Ovary (tissue), 3 donors: Measurements from ENCODE around the gene SLAIN2.

Source experiments
- POLR2A ChIP-seq: fragments of 450-650 bp; IDR thresholded peaks from one replicate; pipeline ENCODE4 v1.6.1; 2017; ENCODE audit warnings: antibody characterized with exemption, mild to moderate bottlenecking, moderate library complexity
- TF ChIP-seq, protein P1 (sequence below), 3 donors: fragments of 450-650 bp in 2 of 3; fragments of 200-600 bp in 1 of 3; IDR thresholded peaks; one replicate each; pipeline versions ENCODE4 v1.5.1 to v1.8.0; 2016 to 2022; ENCODE audit warnings: antibody characterized with exemption in 3 of 3, mild to moderate bottlenecking in 1 of 3
- donor health status: DM: no; HTN: no; CAD: no.

DNA sequence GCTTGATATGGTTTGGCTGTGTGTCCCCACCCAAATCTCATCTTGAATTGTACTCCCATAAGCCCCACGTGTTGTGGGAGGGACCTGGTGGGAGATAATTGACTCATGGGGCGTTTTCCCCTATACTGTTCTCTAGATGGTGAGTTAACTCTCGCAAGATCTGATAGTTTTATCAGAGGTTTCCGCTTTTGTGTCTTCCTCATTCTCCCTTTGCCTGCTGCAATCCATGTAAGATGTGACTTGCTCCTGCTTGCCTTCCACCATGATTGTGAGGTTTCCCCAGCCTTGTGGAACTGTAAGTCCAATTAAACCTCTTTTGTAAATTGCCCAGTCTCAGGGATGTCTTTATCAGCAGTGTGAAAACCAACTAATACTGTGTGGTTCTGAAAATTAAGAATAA, 11.5 kb downstream of the SLAIN2 start:
- TF ChIP-seq, protein P1, sequence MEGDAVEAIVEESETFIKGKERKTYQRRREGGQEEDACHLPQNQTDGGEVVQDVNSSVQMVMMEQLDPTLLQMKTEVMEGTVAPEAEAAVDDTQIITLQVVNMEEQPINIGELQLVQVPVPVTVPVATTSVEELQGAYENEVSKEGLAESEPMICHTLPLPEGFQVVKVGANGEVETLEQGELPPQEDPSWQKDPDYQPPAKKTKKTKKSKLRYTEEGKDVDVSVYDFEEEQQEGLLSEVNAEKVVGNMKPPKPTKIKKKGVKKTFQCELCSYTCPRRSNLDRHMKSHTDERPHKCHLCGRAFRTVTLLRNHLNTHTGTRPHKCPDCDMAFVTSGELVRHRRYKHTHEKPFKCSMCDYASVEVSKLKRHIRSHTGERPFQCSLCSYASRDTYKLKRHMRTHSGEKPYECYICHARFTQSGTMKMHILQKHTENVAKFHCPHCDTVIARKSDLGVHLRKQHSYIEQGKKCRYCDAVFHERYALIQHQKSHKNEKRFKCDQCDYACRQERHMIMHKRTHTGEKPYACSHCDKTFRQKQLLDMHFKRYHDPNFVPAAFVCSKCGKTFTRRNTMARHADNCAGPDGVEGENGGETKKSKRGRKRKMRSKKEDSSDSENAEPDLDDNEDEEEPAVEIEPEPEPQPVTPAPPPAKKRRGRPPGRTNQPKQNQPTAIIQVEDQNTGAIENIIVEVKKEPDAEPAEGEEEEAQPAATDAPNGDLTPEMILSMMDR (IDR thresholded peaks at IDR 0.05) = no peak
- no peak for TF ChIP-seq POLR2A
